K562 (cell line): ENCODE measurements around the gene ZNF613. TPM values are rescaled to one million over a fixed set of nuclear protein-coding genes. Genes with fewer than 3 reads are reported as not detected.

Experiments used
- ATAC-seq: fragments of 200-7000 bp; cut with Tn5 transposase; 3 replicates; pipeline ENCODE4 v1.9.1; 2020; ENCODE audit warnings: moderate library complexity
- BruUV-seq: library from RNA; stranded (reverse); fragments of 400-500 nt; replicated peaks from 2 replicates; lab custom pipeline; 2021; lab: Mats Ljungman, UMichigan
- CTCF ChIA-PET: fragments of 300-600 bp; formaldehyde crosslinking; extraction: SDS; loops from one replicate; lab custom pipeline; 2021; ENCODE audit warnings: low intra/inter-chr PET ratio; lab: Yijun Ruan, JAX
- POLR2A ChIA-PET: fragments of 300-600, 350-650 bp; sonication (Branson Sonifier 250); formaldehyde crosslinking; extraction: SDS; loops from one replicate; lab custom pipeline; 2021; ENCODE audit warnings: antibody characterized with exemption, inconsistent platforms; lab: Yijun Ruan, JAX
- DNase-seq, 4 experiments: peaks; one replicate each; pipeline versions ENCODE4 v3.0.0 to v3.0.0-alpha.2; 2011 to 2018; ENCODE audit warnings: low spot score in 3 of 4, mixed read lengths in 3 of 4; ENCODE audit errors: extremely low read depth in 1 of 4
- FAIRE-seq: peaks from 2 replicates; lab custom pipeline; 2011; peaks lifted over from hg19 to GRCh38; lab: Jason Lieb, UNC
- H2AFZ ChIP-seq: 2 replicates; pipeline ENCODE4 v1.6.0; 2011; ENCODE audit warnings: low read depth, low read length, control low read depth, inconsistent platforms
- H3K27ac ChIP-seq: fragments of 200-600 bp; 3 replicates; pipeline ENCODE4 v1.8.0; 2011; ENCODE audit warnings: low read depth, mild to moderate bottlenecking, control low read depth, inconsistent platforms, low read length, moderate library complexity, mixed read lengths; ENCODE audit errors: extremely low read depth
- H3K27me3 ChIP-seq, 2 experiments: fragments of 300-600 bp in 1 of 2; 2 replicates in 1 of 2; 3 replicates in 1 of 2; pipeline versions ENCODE4 v1.6.0 to v1.8.0; 2011; ENCODE audit warnings: inconsistent platforms in 2 of 2, low read length in 2 of 2, mild to moderate bottlenecking in 1 of 2, mixed read lengths in 1 of 2, moderate library complexity in 1 of 2; ENCODE audit not compliant: control insufficient read depth in 2 of 2, insufficient read depth in 2 of 2
- H3K36me3 ChIP-seq: fragments of 300-600 bp; 3 replicates; pipeline ENCODE4 v1.8.0; 2011; ENCODE audit warnings: mild to moderate bottlenecking, low read length, inconsistent platforms; ENCODE audit not compliant: control insufficient read depth, insufficient read depth
- H3K4me1 ChIP-seq, 2 experiments: fragments of 200-600 bp in 1 of 2; replicated peaks in 1 of 2; 2 replicates in 1 of 2; 3 replicates in 1 of 2; pipeline versions ENCODE4 v1.5.1 to v1.8.0; 2011; ENCODE audit warnings: inconsistent platforms in 2 of 2, low read length in 2 of 2, mild to moderate bottlenecking in 1 of 2, mixed read lengths in 1 of 2, moderate library complexity in 1 of 2; ENCODE audit not compliant: control insufficient read depth in 2 of 2, insufficient read depth in 2 of 2
- H3K4me2 ChIP-seq: 2 replicates; pipeline ENCODE4 v1.6.1; 2011; ENCODE audit warnings: low read length, control low read depth, inconsistent platforms, mixed read lengths; ENCODE audit not compliant: insufficient read depth
- H3K4me3 ChIP-seq: fragments of 200-600 bp; sonication (generic), shearing (Covaris generic); 2 replicates; pipeline ENCODE4 v1.5.1; 2016; ENCODE audit warnings: control low read depth, inconsistent platforms
- H3K79me2 ChIP-seq: fragments of 200-600 bp; 3 replicates; pipeline ENCODE4 v1.8.0; 2011; ENCODE audit warnings: low read length, inconsistent platforms; ENCODE audit not compliant: control insufficient read depth, insufficient read depth
- H3K9ac ChIP-seq, 2 experiments: 2 replicates each; pipeline versions ENCODE4 v1.6.0 to v1.6.1; 2011; ENCODE audit warnings: low read depth in 2 of 2, low read length in 2 of 2, control low read depth in 1 of 2, inconsistent platforms in 1 of 2, mild to moderate bottlenecking in 1 of 2, mixed read lengths in 1 of 2; ENCODE audit not compliant: insufficient read depth in 1 of 2
- H3K9me1 ChIP-seq: one replicate; pipeline ENCODE4 v1.6.0; 2011; ENCODE audit warnings: inconsistent platforms, mild to moderate bottlenecking, low read length, moderate library complexity; ENCODE audit not compliant: control insufficient read depth, insufficient read depth
- H3K9me3 ChIP-seq: replicated peaks from 2 replicates; pipeline ENCODE4 v1.5.1; 2011; ENCODE audit warnings: low read depth, low read length, inconsistent platforms; ENCODE audit not compliant: control insufficient read depth, insufficient read depth
- H4K20me1 ChIP-seq: replicated peaks from 2 replicates; pipeline ENCODE4 v1.6.1; 2011; ENCODE audit warnings: low read length, inconsistent platforms, mixed read lengths; ENCODE audit not compliant: control insufficient read depth, insufficient read depth
- COPS2 ChIP-seq: fragments of 450-650 bp; conservative IDR thresholded peaks from 2 replicates; pipeline ENCODE4 v1.6.1; 2016; ENCODE audit warnings: mild to moderate bottlenecking, moderate library complexity
- HMGXB4 ChIP-seq: sonication (generic); formaldehyde crosslinking; IDR thresholded peaks from 2 replicates; pipeline ENCODE4 v1.8.1; 2023; ENCODE audit warnings: mild to moderate bottlenecking, missing genetic modification reagents
- HNRNPH1 ChIP-seq: fragments of 200-400 bp; formaldehyde crosslinking; optimal IDR thresholded peaks from 2 replicates; pipeline ENCODE3; 2017; ENCODE audit warnings: low read depth, mild to moderate bottlenecking, low read length, moderate library complexity
- IRF9 ChIP-seq: fragments of 450-650 bp; IDR thresholded peaks from 2 replicates; pipeline ENCODE4 v1.6.1; 2016; ENCODE audit warnings: missing biosample characterization, missing genetic modification characterization
- NFATC3 ChIP-seq: fragments of 450-650 bp; IDR thresholded peaks from 2 replicates; pipeline ENCODE4 v1.6.1; 2017; ENCODE audit warnings: mild to moderate bottlenecking
- RBBP5 ChIP-seq: fragments of 200-600 bp; sonication (generic); IDR thresholded peaks from 2 replicates; pipeline ENCODE4 v1.6.1; 2012; ENCODE audit warnings: borderline replicate concordance, mild to moderate bottlenecking, low read length, control low read depth, inconsistent platforms; ENCODE audit not compliant: insufficient read depth, poor library complexity, severe bottlenecking
- SPI1 ChIP-seq: IDR thresholded peaks from 2 replicates; pipeline ENCODE4 v1.6.1; 2011; ENCODE audit warnings: low read depth, low read length, control low read depth, borderline replicate concordance
- TCF3 ChIP-seq: sonication (generic); formaldehyde crosslinking; IDR thresholded peaks from 2 replicates; pipeline ENCODE4 v1.4.0; 2020; ENCODE audit warnings: mild to moderate bottlenecking, missing genetic modification reagents
- WGBS: fragments of 100-300 bp; shearing (Covaris generic); methylation state at CpG from one replicate; pipeline ENCODE4 v1.1.6; 2016; ENCODE audit warnings: low coverage, mixed read lengths; ENCODE audit not compliant: insufficient coverage; ENCODE audit errors: missing lambda C conversion rate; 5-methylcytosine and 5-hydroxymethylcytosine counted together
- in situ Hi-C: fragments of 300-500 bp; cut with MboI; formaldehyde crosslinking; loops from 4 replicates; pipeline ENCODE4 v1.15.0; 2018; ENCODE audit warnings: inconsistent platforms, mixed read lengths
- intact Hi-C: fragments of 100-400 bp; cut with micrococcal nuclease; formaldehyde crosslinking; loops from 2 replicates; pipeline ENCODE4 v1.14.2; 2022
- polyA plus RNA-seq, 8 experiments: library from polyadenylated mRNA; depleted of rRNA in 4 of 8; stranded (reverse) in 5 of 8; unstranded in 3 of 8; fragments of >200 nt; fragmentation: Nextera tagmentation in 2 of 8; fragmentation: Illumina TruSeq in 1 of 8; extraction: Ambion mirVana in 2 of 8; extraction: Trizol in 1 of 8; gene quantifications; 2 replicates each; pipeline versions ENCODE4 v1.2.1 to v1.2.3, GENCODE V29; 2011 to 2014; ENCODE audit warnings: inconsistent platforms in 1 of 8, missing spikeins in 1 of 8
- total RNA-seq, 7 experiments: library from RNA; depleted of rRNA in 6 of 7; stranded (reverse); fragments of >200 nt in 6 of 7; fragmentation: Illumina TruSeq in 2 of 7; extraction: Trizol in 2 of 7; gene quantifications; 2 replicates each; pipeline versions ENCODE4 v1.2.1 to v1.2.3, GENCODE V29; 2011 to 2021; ENCODE audit warnings: low replicate concordance in 1 of 7

The ZNF613 gene
- total and polyA plus RNA-seq, 9 of the 15 experiments (the other 6 are each of a cell fraction or from before 2014, with no cell fraction given), result 2.1 to 4.5 (median 2.7) TPM

GRCh38 chr19:51916167-51916566, 11.1 kb upstream of the ZNF613 start:
- in situ Hi-C loops, result no loop called here
- ChIA-PET POLR2A (interaction anchor here (0.6 kb wide), 1 partner anchor 21 kb away, joined by 3 read pairs; no protein-coding TSS in a partner anchor), CTCF (no interaction called here)
- BruUV-seq, result no TSS peak
- peaks cover 14% of the 10 kb centered on the region for H3K9me3 ChIP-seq
- H3K9ac ChIP-seq, result no peak overlapping the region
- ATAC-seq, result no peak
- H3K4me1 ChIP-seq, result no peaks in the 10 kb centered on the region
- 0% methylated on average over 1 of the region's 1 CpG for WGBS
- no peaks in the 10 kb centered on the region for H3K79me2 ChIP-seq
- no peaks in the 10 kb centered on the region for H3K9me1 ChIP-seq
- no peak overlapping the region for H2AFZ ChIP-seq
- intact Hi-C loops, result no loop called here
- H3K4me3 ChIP-seq, result no peak overlapping the region
- TF ChIP-seq IRF9 (tag), result no peak
- no peak for TF ChIP-seq TCF3
- no peak for TF ChIP-seq RBBP5
- TF ChIP-seq HMGXB4, result no peak
- no peak for TF ChIP-seq HNRNPH1
- no peak for TF ChIP-seq SPI1
- TF ChIP-seq NFATC3, result no peak
- TF ChIP-seq COPS2, result no peak
- no peaks in the 10 kb centered on the region for H4K20me1 ChIP-seq
- H3K27ac ChIP-seq, result no peak overlapping the region
- H3K36me3 ChIP-seq, result no peaks in the 10 kb centered on the region
- no peaks in the 10 kb centered on the region for H3K27me3 ChIP-seq
- DNase-seq, result no peak
- FAIRE-seq, result no peak
- no peak overlapping the region for H3K4me2 ChIP-seq
